Activated naive CD4-positive, alpha-beta T cell treated with anti-CD3 and anti-CD28 coated beads, Interleukin-2, amount 50 U/mL, for 24 hours (primary cell): ENCODE results near the gene CEP68.
"Not testable (repeated sequence)": the region's sequence is repeated elsewhere in the genome, so short reads cannot be mapped to it uniquely, and the experiment has no call there.

Source experiments
- H3K27ac Mint-ChIP-seq: one replicate; pipeline ENCODE4 v1.8.0; 2021; ENCODE audit warnings: mild to moderate bottlenecking, mixed read lengths
- H3K27me3 Mint-ChIP-seq: one replicate; pipeline ENCODE4 v1.8.0; 2021; ENCODE audit warnings: mixed read lengths
- H3K36me3 Mint-ChIP-seq: one replicate; pipeline ENCODE4 v1.8.0; 2021; ENCODE audit warnings: mixed read lengths
- H3K4me1 Mint-ChIP-seq: one replicate; pipeline ENCODE4 v1.8.0; 2021; ENCODE audit warnings: mixed read lengths
- H3K4me3 Mint-ChIP-seq: one replicate; pipeline ENCODE4 v1.8.0; 2021; ENCODE audit warnings: mild to moderate bottlenecking, mixed read lengths
- H3K9me3 Mint-ChIP-seq: one replicate; pipeline ENCODE4 v1.8.0; 2021; ENCODE audit warnings: mixed read lengths

The CEP68 gene

DNA sequence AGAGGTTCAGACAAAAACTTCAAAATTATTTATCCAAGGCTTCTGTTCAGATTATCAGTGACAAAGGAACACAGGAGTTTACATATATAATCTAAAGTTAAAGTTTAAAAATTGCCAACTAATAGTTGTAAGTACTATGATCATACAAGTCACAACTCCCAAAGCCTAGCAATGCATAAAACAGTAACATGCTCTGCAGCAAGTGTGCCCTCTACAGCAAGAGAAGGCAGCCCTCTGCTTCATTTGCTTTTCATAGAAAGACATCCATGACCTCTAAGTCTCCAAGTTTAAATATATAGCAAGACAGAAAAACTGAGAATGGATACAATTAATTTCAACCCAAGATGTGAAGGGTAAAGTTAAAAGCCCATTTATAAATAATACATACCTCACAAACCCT lies 60.4 kb downstream of the CEP68 start:
- peaks cover 77% of the 10 kb centered on the region for H3K4me1 Mint-ChIP-seq
- no peaks in the 10 kb centered on the region for H3K9me3 Mint-ChIP-seq
- H3K27me3 Mint-ChIP-seq, result no peaks in the 10 kb centered on the region
- peaks cover 5% of the 10 kb centered on the region for H3K36me3 Mint-ChIP-seq
- peak overlapping the region; percentile 15 for H3K4me3 Mint-ChIP-seq
- H3K27ac Mint-ChIP-seq, result peak overlapping the region; percentile 35

DNA sequence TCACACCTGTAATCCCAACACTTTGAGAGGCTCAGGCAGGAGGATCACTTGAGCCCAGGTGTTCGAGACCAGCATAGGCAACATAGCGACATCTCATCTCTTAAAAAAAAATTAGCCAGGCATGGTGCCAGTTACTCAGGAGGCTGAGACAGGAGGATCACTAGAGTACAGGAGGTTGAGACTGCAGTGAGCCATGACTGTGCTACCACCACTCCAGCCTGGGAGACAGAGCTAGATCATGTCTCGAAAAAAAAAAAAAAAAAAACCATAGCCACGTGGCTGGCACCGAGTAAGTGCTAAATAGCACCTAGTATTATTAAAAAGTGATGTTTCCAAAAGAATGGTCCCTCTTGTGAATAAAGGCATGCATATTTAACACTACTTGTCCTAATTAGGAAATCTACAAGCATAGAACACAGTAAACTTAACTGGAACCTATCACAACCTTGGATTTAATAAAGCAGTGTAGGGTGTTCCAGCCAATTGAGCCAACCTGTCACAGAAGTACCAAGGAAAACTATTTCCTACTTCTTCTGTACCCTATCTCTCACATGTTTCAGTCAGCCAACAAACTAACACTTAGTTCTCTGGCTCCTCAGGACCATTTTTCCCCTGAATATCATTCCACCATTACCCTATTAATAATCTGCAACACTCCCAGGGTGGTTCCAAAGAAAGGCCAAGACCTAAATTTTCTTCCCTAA lies 64.9 kb downstream of the CEP68 start:
- no peaks in the 10 kb centered on the region for H3K27me3 Mint-ChIP-seq
- no peaks in the 10 kb centered on the region for H3K36me3 Mint-ChIP-seq
- no peaks in the 10 kb centered on the region for H3K9me3 Mint-ChIP-seq
- no peak overlapping the region for H3K4me3 Mint-ChIP-seq
- H3K4me1 Mint-ChIP-seq, result peaks cover 85% of the 10 kb centered on the region
- no peak overlapping the region for H3K27ac Mint-ChIP-seq

DNA sequence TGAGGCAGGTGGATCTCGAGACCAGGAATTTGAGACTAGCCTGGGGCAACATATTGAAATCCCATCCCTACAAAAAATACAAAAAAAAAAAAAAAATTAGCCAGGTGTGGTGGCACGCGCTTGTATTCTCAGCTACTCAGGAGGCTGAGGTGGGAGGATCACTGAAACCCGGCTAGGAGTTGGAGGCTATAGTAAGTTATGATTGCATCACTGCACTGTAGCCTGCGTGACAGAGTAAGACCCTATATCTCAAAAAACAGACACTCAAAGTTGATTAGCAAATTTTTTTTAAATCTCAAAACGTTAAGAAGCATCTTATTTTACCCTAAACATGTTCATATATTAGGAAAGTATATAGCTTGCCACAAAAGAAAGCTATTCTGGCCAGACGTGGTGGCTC lies 66.1 kb downstream of the CEP68 start:
- Mint-ChIP-seq H3K27ac (no peak overlapping the region), H3K36me3 (peaks cover 4% of the 10 kb centered on the region)

DNA sequence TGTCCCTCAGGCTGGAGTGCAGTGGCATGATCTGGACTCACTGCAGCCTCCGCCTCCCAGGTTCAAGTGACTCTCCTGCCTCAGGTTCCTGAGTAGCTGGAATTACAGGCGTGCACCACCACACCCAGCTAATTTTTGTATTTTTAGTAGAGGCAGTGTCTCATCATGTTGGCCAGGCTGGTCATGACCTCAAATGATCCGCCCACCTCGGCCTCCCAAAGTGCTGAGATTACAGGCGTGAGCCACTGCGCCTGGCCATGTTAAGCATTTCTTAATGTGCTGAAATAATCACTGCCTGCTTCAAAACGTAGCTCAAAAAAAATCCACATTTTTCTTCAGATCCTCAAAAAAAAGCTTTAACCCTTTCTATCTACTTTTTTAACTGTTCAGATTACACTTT lies 69.2 kb downstream of the CEP68 start:
- not testable (repeated sequence) for H3K27ac Mint-ChIP-seq, H3K9me3 Mint-ChIP-seq, H3K4me3 Mint-ChIP-seq, H3K27me3 Mint-ChIP-seq, H3K36me3 Mint-ChIP-seq
- peaks cover 74% of the 10 kb centered on the region for H3K4me1 Mint-ChIP-seq

More for the DNA sequence above, 66.1 kb downstream of the CEP68 start:
- Mint-ChIP-seq H3K4me1 (peaks cover 85% of the 10 kb centered on the region), H3K4me3 (no peak overlapping the region), H3K27me3 (no peaks in the 10 kb centered on the region), H3K9me3 (no peaks in the 10 kb centered on the region)

DNA sequence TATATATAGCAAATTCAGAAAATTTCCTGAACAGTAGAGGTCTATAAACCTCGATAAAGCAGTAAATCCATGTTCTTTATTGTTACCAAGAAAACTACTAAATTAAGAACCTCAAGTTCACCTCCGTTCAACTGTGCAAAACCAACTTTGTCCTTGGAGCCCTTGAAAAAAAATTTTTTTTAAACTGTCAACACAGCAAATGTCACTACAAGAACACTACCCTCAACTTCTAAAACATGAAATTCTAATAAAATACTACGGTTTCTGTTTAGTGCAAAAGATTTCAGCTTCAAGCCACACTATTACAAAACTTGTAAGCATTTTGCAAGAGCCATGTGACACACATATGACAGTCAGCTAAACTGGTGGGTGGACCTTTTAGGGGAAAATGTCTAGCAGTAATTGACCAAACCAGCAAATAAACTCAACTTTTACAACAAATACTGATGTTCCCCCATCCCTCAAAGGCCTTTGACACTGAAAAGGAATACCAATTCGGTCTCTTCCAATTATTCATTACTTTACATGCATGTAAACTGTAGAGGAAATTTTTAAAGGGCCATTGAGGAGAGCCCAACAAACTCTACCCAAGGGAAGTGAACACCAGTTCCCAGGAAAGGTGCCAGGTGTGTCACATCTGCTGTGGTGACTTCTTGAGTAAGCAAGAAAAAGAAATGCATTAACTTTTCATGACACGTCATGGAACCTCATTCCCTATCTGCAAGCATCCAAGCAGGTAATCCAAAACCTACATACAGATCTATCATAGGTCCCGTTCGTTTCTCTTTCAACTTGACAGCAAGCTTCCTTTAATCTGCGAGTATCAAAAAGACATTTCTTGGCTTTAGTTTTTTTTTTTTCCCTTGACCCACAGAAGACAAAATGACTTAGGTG lies 72.3 kb downstream of the CEP68 start:
- Mint-ChIP-seq H3K4me1 (peaks cover 56% of the 10 kb centered on the region), H3K27ac (peak overlapping the region; percentile 99), H3K36me3 (peaks cover 7% of the 10 kb centered on the region), H3K9me3 (no peaks in the 10 kb centered on the region), H3K4me3 (peak overlapping the region; percentile 100), H3K27me3 (no peaks in the 10 kb centered on the region)

DNA sequence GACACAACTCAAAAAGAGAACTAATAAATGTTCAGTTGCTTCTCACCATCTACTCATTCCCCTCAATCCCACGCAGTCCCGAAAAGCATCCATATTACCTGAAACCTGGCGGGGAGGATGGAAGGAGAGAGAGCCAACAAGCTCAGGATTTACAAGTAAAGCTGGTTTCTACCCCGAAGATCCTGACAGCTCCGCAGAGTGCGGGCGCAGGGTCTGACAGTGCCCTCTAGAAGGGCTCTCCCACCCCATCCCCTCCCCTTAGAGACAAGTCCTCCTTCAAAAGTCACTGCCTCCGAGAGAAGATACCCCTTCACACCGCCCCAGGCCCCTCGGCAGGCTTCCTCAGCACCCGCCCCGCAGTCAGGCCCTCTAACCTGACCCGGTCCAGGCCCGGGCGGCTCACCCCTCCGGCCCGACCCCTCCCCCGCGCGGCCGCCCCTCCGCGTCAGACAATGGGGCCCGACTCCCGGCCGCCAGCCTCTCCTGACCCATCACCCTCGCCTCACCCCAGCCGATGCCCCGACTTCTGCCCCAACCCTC lies 73.1 kb downstream of the CEP68 start:
- peak overlapping the region; percentile 99 for H3K27ac Mint-ChIP-seq
- H3K4me1 Mint-ChIP-seq, result peaks cover 51% of the 10 kb centered on the region
- no peaks in the 10 kb centered on the region for H3K9me3 Mint-ChIP-seq
- peaks cover 7% of the 10 kb centered on the region for H3K36me3 Mint-ChIP-seq
- H3K27me3 Mint-ChIP-seq, result no peaks in the 10 kb centered on the region
- peak overlapping the region; percentile 100 for H3K4me3 Mint-ChIP-seq

DNA sequence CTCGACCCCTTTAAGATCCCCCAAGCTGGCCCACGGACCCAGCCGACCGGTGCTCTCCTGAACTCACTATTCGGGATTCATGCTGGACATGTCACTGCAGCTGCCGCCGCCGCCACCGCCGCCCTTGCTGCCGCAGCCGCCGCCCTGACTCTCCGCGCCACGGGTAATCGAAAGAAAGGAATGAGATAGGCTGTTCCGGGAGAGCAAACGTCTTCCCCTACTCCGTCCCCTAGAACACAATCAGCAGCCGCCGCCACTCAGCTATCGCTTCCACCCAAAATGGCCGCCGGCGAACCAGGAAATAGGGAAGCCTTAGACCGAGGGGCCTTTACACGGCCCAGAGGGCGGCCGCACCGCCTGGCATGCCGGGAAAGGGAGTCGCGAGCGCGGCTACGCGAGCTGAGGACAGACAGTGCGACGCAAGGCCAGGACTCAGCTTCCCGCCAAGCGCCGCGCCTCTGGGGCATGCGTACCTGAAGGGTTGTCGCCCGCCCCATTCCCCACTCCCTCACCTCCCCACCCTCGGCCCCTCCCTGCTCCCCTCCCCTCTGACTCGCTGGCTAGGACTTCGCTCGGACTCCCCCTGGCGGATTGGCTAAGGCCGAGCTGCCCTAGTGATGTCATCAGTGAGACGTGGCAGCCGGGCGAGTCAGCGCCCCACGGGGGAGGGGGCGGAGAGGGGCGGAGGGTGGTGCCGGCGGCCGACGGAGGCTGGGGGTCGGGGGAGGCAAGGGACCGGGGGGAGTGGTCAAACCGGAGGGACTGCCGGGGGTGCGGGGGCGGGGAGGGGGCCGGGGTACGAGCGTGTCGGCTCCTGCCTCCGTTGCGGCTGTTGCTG lies 73.8 kb downstream of the CEP68 start, which contains the start of gene RAB1A:
TSS of gene RAB1A (minus strand) at position 281 of the 838 bp plus-strand sequence. CDS start at position 90, 191 bp downstream.
- peaks cover 44% of the 10 kb centered on the region for H3K4me1 Mint-ChIP-seq
- H3K9me3 Mint-ChIP-seq, result no peaks in the 10 kb centered on the region
- no peaks in the 10 kb centered on the region for H3K27me3 Mint-ChIP-seq
- H3K4me3 Mint-ChIP-seq, result peak within 1 kb of the TSS; percentile 100
- H3K27ac Mint-ChIP-seq, result peak within 1 kb of the TSS; percentile 99
- peaks cover 7% of the 10 kb centered on the region for H3K36me3 Mint-ChIP-seq

DNA sequence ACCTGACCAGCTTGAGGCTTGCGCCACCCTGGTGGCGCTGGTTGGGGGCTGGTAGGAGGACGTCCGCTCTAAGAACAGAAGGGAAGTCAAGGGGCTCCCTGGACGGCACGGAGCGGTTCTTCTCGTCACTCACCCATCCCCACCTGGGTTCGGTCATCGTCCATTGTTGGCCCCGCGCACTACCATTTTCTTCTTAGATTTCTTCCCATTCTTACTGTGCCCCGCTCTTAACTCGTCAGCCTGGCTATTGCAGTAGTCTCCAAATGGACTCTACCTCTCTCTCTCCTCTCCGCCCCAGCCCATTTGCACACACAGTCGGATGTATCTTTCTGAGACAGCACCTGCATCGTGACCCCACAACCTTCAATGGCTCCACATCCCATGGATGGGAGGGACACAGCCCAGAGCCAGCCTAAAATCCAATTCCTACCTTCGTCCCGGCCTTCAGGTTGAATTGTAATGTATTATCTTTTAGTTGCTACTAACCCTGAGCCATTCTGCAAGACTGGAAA lies 74.5 kb downstream of the CEP68 start:
- Mint-ChIP-seq H3K9me3 (no peaks in the 10 kb centered on the region), H3K36me3 (peaks cover 7% of the 10 kb centered on the region), H3K27me3 (no peaks in the 10 kb centered on the region), H3K27ac (peak overlapping the region; percentile 86), H3K4me1 (peaks cover 40% of the 10 kb centered on the region), H3K4me3 (peak overlapping the region; percentile 100)

DNA sequence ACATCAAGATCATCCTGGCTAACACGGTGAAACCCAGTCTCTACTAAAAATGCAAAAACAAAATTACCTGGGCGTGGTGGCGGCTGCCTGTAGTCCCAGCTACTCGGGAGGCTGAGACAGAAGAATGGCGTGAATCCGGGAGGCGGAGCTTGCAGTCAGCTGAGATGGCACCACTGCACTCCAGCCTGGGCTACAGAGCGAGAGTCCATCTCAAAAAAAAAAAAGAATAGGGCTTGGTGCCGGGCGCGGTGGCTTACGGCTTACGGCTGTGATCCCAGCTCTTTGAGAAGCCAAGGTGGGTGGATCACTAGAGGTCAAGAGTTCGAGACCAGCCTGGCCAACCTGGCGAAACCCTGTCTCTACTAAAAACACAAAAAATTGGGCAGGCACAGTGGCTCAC lies 76.7 kb downstream of the CEP68 start:
- H3K27ac Mint-ChIP-seq, H3K4me3 Mint-ChIP-seq, H3K36me3 Mint-ChIP-seq, H3K27me3 Mint-ChIP-seq, H3K9me3 Mint-ChIP-seq: not testable (repeated sequence)
- H3K4me1 Mint-ChIP-seq, result peaks cover 21% of the 10 kb centered on the region

DNA sequence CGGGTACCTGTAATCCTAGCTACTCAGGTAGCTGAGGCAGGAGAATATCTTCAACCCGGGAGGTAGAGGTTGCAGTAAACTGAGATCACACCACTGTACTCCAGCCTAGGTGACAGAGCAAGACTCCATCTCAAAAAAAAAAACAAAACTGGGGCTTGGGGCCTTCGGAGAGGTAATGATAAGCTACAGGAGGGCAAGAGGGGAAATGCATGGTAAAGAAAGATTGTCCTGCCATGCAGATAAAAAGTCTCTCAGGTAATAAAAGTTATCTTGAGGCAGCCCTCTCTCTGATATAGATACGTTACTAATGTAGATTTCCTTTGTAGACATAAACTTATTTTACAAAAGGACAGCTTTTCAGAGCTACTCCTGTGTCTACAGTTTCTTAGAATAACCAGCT lies 77.4 kb downstream of the CEP68 start:
- H3K27me3 Mint-ChIP-seq, result no peaks in the 10 kb centered on the region
- H3K36me3 Mint-ChIP-seq, result peaks cover 2% of the 10 kb centered on the region
- H3K27ac Mint-ChIP-seq, result no peak overlapping the region
- H3K4me3 Mint-ChIP-seq, result no peak overlapping the region
- H3K4me1 Mint-ChIP-seq, result peaks cover 14% of the 10 kb centered on the region
- H3K9me3 Mint-ChIP-seq, result no peaks in the 10 kb centered on the region

DNA sequence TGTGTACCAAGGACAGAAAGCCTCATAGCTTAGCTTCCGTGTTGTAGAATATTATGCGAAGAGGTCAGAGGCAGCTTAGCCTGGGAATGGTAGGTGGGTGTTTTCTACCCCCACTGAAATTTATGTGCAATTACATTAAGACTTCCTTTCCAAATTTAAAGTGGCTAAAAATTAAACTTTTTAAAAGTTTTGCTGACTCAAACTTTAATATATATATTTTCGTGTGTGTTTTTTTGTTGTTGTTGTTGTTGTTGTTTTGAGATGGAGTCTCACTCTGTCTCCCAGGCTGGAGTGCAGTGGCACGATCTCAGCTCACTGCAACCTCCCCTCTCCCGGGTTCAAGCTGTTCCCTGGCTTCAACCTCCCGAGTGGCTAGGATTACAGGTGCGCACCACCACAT lies 77.9 kb downstream of the CEP68 start:
- Mint-ChIP-seq H3K36me3 (peaks cover 2% of the 10 kb centered on the region), H3K4me1 (peaks cover 9% of the 10 kb centered on the region), H3K27ac (no peak overlapping the region), H3K9me3 (no peaks in the 10 kb centered on the region), H3K4me3 (no peak overlapping the region), H3K27me3 (no peaks in the 10 kb centered on the region)

DNA sequence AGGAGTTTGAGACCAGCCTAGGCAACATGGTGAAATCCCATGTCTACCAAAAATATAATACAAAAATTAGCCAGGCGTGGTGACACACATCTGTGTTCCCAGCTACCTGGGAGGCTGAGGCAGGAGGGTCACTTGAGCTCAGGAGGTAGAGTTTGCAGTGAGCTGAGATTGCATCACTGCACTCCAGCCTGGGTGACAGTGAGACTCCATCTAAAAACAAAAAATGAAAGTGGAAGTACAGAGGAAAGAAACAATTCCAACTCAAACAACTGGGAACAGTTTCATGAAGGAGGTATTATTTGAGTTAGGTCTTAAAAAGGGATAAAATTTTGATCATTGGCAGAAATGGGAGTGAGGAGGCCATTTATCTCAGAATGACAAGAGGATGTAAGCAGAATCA lies 80.0 kb downstream of the CEP68 start:
- no peaks in the 10 kb centered on the region for H3K36me3 Mint-ChIP-seq
- no peak overlapping the region for H3K4me3 Mint-ChIP-seq
- H3K27me3 Mint-ChIP-seq, result no peaks in the 10 kb centered on the region
- no peak overlapping the region for H3K27ac Mint-ChIP-seq
- no peaks in the 10 kb centered on the region for H3K9me3 Mint-ChIP-seq
- H3K4me1 Mint-ChIP-seq, result peaks cover 1% of the 10 kb centered on the region
